ENCODE results near the gene PEX14.

PEX14 gene

DNA sequence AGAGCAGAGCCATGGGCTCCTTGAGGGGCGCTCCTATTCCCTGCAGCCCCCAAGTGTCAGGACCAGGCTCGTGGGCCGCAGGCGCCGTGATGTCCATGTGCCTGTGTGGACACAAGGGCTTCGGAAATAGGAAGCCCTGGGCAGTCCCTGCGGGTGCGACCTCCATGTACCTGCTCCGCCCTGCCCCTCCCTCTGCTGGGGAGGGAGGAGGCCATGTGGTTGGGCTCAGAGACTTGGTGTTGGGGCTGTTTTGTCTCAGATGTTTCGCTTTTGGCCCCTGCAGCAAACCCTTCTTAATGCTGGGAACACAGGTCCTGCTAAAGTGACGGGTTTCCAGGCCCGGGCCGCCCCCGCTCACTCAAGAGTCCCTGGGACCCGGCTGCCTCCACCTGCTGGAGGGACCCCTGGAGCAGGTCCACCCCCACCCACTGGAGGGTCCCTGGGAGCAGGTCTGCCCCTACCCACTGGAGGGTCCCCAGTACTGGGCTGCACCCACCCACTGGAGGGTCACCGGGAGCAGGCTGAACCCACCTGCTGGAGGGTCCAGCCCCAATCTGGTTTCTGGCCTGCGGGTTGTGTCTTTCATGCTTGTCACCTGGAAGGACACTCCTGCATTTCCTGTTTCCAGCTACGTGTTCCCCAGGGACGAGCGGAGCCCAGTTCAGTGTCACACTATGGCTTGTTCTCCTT is 156.5 kb downstream of the PEX14 start:
- no peak for DNase-seq (ENCODE audit: low read depth in 1 of 2, low spot score in 1 of 2)

DNA sequence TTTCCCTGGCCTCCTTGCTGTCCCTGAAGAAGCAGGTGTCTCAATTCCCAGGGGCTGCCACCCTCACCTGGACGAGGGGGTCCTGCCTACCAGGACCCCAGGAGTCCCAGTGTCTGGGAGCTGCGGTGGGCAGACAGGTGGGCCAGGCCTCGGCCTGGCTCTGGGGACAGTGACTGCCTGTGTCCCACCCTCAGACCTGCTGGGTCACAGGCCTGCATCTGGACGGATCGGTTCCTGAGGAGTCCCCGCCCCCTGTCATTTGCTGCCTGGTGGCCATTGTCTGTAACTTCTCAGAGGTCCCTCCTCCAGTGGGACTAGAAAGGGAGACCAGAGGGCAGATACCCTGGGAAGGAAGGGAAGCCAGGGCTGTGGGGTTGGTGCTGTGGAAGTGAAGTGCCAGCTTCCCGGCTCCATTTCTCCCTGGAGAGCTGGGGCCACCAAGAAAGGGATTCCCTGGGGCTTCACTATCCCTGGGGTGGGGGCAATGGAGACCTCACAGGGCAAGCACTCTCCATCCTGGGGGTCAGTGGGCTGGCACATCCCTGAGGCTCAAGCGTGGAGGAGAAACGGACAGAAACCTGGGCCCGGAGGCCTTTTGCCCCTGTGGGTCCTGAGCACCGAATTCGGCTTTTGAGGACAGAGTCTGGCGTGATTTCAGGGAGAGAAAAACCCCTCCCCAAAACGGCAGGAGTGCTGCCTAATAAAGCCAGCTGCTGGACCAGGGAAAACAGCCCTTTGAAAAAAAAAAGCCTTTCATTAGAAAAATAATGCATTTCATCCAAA is 157.3 kb downstream of the PEX14 start:
- no peak for DNase-seq (ENCODE audit: low read depth in 1 of 2, low spot score in 1 of 2)

DNA sequence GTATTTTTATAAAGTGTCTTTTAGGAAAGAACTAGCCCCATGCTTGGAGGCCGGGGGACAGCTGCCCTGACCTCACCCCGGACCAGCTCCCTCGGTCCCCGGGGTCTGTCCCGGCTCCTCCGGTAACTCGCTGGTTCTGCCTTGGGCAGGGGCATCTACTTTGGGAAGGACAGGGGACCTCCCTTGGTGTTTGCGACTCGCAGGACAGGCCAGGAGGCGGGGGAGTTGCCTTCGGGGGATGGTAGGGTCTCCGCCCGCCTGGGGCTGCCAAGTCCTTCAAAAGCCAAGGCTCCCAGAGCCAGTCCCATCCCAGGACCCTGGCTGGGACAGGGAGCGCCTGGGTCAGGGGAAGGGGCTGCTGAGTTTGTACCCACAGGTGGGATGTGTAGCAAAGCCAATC is 157.9 kb downstream of the PEX14 start:
- DNase-seq (ENCODE audit: low read depth in 1 of 2, low spot score in 1 of 2), result no peak

DNA sequence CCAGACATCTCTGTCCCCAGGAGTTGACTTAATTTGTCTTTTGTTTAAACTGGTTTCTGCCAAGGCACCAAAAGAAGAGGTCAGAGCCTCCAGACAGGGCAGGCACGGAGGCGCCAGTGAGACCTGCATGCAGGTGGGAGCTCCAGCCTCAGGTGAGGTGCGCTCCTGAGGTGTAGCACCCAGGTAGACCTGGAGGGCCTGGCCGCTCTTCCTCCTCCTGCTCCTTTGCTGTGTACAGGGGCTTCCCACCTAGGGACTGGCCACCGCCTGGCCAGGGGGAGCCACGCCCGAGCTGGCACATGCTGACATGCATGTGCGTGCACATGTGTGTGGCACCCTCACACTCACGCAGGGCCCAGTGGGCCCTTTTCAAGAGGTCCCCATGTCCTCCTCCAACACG is 158.7 kb downstream of the PEX14 start:
- DNase-seq (ENCODE audit: low read depth in 1 of 2, low spot score in 1 of 2), result no peak

DNA sequence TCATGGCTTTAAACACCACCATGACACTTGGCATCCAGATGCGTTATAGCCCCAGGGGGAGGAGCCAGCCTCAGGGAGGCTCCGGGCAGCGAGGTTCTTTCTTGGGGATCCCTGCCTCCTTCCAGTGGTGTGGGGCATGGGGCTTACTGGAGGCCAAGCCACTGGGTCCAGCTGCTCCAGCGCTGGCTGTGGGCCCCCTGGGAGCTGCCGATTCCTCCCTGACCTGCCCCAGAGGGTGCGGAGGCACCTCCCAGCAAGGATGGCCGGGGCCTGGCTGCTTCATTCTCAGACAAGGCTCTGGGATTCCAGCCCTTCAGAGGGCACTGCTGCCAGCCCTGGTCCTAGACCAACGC is 159.3 kb downstream of the PEX14 start:
- no peak for DNase-seq (ENCODE audit: low read depth in 1 of 2, low spot score in 1 of 2)

DNA sequence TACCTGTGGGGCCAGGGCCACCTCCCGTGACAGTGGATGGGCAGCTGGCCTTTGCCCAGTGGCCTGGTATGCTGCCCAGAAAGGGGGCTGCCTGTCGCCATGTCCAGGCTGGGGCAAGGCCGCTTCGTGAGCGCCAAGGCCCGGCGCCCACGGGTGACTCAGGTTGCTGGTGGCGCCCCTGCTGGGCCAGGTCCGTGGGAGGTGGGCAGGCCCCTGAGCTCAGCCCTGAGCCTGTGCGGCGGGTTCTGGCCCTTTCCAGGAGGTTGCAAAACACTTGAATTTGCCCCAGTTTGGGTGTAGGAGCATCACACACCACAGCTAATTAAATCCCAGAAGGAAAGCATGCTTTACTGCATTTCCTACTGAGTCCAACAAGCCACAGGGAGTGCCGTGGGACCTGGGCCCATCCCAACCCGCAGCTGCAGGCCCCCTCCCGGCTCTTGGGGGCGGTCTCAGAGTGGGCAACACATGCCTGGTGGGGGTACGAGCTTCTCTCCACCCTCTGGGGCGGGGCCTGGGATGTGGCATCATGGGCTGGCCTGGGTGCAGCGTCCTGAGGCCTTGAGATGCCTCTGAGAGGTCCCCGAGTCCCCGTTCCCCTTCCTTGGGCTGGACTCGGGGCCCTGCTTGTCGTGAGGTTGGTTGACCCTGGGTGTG is 159.8 kb downstream of the PEX14 start:
- DNase-seq (ENCODE audit: low read depth in 1 of 2, low spot score in 1 of 2), result no peak

DNA sequence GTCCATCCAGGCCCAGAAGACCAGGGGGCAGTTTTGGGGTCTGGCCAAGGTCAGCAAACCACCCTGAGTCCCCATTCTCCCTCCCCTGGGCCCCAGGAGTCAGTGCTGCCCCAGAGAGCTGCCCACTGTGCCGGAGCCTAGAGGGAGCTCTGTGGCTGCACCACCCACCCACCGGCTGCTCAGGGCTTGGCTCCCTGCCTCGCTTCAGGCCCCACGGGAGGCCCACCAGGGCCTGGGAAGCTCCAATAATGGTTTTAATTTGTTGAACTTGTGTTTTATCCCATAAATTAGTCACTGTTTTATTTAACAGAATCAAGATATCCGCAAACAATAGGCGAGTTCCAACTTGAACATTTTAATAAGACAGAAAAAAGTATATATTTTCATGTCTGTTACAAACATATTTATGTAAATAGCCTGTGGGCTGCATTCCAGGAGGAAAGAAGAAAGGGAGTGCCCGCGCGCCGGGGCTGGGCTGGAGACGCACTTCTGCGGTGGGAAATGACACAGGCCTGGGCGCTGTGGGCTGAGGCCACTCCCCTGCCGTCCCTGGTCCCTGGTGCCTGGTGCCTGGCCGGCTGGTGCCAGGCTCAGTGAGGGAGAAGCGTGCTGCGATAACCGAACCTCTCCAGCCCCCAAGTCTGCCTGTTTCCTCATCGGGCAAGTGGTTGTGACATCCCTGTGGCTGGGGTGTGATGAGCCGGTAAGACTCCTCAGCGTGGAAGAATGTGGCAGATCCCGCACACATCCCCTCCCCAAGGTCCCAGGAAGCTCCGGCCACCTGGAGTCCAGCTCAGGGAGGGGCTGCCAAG is 160.5 kb downstream of the PEX14 start:
- DNase-seq (ENCODE audit: low read depth in 1 of 2, low spot score in 1 of 2), result no peak

DNA sequence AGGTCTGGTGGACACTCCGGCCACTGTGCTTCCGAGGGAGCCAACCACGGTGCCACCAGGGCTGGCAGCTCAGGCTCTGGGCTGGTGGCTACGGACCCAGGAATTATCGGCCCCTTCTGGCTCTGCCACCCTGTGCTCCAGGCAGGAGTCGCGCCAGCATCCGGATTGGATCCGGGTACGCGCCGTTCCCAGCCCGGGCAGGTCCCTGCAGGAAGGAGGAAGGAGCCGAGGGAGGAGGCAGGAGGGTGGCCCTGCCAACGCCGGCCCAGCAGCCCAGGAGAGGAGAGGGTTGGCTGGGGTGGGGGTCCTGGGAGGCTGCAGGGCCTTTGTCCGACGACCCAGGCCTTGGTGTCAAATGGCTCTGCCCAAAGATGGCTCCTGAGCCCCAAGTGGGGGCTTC is 161.2 kb downstream of the PEX14 start:
- no peak for DNase-seq (ENCODE audit: low read depth in 1 of 2, low spot score in 1 of 2)

DNA sequence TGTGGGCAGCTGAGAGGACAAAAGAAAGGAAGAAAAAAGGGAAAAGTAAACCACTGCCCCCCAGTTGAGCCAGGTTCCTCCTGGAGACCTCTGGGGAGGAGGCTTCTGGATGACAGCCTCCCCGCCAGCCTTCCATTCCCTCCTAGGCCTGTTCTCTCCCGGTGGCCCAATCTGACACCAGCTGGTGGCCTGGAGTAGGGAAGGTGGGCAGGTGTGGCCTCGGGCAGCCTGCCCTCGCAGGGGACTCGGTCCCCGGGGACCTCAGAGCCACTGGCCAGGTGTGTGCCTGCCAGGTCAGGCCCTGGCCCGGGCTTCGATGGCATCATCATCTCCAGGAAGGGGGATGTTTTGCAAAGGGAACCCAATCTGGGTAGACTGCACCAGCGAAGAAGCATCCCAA is 162.7 kb downstream of the PEX14 start:
- no peak for DNase-seq (ENCODE audit: low read depth in 1 of 2, low spot score in 1 of 2)

DNA sequence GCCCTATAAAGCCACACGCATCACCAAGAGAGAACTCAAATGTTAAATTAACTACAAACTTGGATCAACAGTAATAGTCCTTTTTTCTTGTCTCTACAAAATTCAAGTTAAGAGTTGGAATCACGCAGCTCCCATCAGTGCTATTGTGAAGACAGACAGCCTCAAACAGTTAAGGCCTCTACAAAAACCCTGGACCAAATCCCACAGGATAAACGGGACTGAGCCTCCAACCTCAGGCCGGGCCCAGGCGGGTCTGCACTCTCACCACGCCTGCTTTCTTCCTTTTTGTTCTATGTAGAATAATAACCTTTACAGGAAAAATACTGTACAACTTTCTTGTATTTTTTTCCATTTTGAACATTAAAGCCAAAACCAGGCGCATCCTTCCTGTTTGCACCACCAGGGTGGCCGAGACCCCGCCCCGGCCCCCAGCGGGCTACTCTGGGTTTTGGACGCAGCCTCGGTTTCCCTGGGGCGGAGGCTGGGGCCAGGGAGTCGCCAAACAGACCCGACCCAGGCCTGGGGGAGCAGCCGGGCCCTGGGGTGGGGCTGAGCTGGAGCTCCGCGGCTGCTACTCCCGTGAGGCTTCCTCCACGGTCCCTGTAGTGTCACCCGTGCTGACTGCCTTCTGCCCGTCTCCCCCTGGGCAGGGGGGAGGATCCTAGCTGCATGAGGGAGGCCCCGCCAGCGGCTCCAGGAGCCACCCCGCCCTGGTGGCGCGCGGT is 163.2 kb downstream of the PEX14 start:
- DNase-seq (ENCODE audit: low read depth in 1 of 2, low spot score in 1 of 2), result no peak

DNA sequence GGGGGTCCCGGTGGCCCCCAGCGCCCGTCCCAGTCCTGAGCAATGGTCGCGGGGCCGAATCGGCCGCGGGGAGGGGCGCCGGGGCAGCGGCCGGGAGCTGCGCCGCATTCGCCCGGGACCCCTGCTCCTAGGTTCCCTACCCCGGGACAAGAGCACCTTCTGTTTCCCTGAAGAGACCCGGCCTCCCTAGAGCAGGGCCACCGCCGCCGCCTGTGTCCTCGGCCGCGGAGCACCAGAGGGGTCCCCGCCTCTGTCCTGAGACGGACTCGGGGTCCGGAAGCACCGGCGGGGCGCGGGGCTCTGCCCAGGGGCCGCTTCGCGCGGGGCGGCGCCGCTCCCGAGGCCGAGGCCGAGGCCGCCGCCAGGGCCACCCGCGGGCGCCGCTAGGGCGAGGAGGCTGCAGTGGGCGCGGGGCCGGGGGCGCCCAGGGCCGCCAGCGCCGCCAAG is 163.8 kb downstream of the PEX14 start:
- no peak for DNase-seq (ENCODE audit: low read depth in 1 of 2, low spot score in 1 of 2)

DNA sequence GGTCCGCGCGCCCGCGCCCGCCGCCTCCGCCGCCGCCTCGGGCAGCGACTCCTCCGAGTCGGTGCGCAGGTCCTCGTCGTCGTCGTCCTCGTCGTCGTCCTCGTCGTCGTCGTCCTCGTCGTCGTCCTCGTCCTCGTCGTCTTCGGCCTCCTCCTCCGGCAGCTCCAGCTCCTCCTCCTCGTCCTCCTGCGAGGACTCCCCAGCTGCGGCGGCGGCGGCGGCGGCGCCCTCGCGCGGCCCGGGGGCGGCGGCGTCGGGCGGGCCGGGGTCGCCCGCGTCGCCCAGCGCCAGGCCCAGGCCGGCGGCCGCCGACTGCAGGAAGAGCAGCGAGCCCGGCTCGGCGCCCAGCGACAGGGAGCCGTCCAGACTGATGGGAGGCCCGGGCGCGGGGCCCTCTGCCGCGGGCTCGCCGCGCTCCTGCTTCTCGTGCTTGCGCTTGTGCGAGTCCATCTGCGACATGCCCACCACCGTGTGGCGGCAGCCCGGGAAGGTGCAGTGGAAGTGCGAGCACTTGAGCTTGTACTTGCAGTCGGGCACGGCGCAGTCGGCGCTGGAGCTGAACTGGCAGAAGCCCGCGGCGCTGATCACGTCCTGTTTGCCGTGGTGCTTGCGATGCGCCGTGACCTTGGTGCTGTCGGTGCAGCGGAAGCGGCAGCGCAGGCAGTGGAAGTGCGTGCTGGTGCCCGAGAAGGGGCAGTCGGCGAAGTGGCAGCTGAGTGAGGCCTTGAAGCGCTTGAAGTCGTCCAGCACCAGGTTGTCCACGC is 164.4 kb downstream of the PEX14 start:
- DNase-seq (ENCODE audit: low read depth in 1 of 2, low spot score in 1 of 2), result no peak

DNA sequence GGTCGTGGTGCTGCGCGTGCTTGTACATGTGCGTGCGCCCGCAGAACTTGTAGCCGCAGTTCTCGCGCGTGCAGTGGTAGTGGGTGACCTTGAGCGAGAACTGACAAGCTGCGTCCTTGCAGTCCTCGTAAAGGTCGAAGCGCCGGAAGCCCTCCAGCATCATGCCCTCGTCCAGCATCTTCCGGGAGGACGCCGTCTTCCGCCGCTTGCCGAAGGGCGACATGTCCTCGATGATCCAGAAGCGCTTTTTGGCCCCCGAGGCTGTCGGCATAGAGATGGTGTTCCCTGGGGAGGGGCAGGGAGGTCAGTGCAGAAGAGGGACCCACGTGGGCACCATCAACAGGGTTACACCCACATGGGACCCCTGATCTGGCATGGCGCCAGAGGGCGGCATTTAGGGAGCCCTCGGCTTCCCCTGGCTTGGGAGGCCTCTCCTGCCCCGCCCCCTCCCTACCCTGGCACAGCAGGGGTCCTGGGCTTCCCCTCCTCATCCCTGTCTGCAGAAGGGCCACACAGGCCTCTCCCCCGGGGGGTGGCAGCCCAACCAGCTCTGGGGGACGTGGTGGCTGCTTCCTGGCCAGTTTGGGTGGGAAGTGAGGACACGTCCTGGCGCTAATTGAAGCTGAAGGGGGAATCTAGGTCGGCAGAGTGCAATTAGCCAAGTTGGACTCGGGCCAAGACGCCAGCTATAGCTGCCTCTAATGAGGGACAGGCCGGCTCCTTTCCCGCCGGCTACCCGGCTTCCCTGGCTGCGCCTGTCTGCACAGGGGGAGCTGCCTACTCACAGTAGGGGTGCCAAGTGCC is 165.2 kb downstream of the PEX14 start:
- DNase-seq (ENCODE audit: low read depth in 1 of 2, low spot score in 1 of 2), result no peak

DNA sequence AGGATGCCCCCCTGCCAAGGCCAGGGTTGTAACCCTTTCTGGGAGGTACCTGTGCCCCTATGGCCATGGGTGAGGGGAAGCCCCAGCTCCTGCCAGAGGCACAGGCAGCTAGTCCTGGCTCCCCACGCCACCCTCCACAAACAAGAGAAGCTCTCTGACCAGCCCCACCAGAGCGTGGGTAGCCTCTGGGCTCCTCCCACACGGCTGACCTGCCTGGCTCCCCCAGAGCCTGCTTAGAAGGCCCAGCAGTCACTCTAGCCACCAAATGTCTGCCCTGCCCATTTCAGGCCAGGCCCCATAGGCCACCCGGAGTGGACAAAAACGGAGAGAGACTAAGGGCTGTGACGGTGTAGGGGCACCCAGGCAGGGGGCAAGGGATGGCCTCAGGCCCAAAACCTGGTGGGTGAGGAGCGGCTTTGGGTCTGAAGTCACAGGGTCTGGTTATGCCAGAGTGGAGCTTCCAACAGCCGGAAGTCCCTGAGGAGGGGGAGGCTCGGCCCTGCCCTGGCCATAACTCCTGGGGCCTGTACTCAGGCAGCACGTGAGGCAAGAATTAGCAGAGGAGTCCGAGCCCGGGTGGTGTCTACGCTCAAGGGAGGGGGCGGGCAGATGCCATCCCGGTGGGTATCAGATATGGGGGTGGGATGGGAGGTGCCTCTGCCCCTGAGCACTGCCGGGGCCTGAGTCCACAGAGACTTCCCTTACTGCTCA is 166.2 kb downstream of the PEX14 start:
- no peak for DNase-seq (ENCODE audit: low read depth in 1 of 2, low spot score in 1 of 2)

DNA sequence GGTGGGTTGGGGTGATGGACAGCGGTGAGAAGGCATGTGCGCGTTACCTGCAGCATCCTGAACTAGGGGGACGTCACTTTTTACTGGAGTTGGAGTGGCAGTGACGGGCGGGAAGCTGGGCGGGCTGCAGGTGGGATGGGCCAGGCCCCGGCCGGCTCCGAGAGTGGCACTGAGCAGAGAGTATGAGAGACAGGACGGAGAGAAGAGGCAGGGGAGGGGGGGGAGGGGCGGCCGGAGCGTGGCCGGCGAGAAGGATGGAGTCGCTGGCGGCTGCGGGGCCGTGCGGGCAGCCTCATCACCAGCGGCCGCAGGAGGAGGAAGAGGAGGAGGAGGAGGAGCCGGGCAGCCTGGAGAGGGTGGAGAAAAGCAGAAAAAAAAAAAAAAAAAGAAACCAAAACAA is 167.2 kb downstream of the PEX14 start:
- no peak for DNase-seq (ENCODE audit: low read depth in 1 of 2, low spot score in 1 of 2)

DNA sequence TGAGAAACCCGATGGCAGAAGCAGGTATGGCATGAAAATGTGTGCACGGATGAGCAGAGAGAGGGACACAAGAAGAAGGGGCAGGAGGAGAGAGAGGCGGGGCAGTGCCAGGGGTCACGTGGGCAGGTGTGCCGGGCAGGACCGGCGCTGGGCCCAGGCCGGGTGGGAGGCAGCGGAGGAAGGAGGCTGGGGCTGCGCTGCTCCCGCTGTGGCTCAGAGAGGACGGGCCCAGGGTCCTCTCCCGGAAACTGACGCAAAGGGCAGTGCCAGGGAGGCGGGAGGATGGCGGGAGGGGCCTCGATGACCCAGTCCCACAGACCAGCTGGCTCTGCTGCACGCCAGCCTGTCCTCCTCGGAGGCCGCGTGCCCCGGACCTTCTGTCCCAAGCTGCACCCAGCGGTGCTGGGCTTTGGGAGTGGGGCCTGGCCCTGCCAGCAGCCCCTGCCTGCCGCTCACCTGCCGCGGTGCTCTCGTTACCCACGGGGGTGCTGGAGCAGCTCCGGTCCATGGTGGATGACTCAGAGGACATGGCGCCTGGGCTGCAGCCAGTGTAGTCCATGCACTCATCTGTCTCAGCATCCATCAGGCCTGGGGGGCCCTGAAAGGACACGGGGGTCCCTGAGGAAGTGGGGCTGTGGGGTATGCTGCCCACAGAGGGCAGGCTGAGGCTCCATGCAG is 167.8 kb downstream of the PEX14 start:
- DNase-seq (ENCODE audit: low read depth in 1 of 2, low spot score in 1 of 2), result no peak

DNA sequence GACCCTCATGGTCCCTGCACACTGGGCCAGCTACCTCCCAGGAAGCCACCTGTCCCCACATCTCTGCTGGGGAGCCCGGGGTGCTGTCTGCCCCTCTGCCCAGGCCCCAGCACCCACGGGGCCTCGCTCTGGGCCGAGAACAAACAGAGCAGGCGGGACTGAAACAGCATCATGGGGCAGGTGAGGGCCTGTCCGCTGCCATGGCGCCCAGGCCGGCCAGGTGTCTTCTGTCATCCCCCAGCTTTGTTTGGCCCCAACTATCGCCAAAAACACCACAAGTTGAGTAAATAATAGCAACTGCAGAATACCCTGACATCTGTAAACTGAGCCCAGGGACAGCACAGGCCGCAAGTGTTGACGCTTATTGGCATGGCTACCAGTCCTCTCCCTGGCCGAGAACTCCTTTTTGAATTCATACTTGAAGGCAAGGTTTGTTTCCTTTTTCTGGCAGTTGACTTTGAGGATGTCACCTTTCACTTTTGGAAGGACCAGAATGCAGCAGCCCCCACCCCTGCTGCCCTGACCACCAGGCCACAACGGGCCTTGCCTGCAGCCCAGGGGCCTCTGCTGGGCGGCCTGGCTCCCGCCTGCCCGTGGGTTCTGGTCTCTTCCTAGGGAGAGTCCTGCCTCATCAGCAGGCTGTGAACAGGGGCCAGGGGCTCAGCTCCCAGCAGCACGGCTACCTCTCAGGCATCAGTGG is 169.0 kb downstream of the PEX14 start:
- no peak for DNase-seq (ENCODE audit: low read depth in 1 of 2, low spot score in 1 of 2)

All from activated CD4-positive, alpha-beta T cell treated with anti-CD3 and anti-CD28 coated beads, Interleukin-2, amount 50 U/mL, for 24 hours (primary cell).